ENCODE data around the gene ASCL3. TPM values are rescaled to one million over a fixed set of nuclear protein-coding genes. Genes with fewer than 3 reads are reported as not detected.
A peak's percentile ranks its signal among the peaks of the same experiment; 100 is the strongest.

ASCL3 gene
- total and polyA plus RNA-seq, 2 donors (not counting 1 experiment from before 2014, with no cell fraction given), result not detected

GRCh38 chr11:8934742-8935488, 7.9 kb downstream of the ASCL3 start:
- DNase-seq (ENCODE audit: low read depth in 2 of 2), result peak; percentile 58 to 91
- no peak overlapping the region for H3K9ac ChIP-seq (ENCODE audit: insufficient read depth, low read length)
- H3K27me3 ChIP-seq (ENCODE audit: control insufficient read depth, insufficient read depth, low read length), result no peaks in the 10 kb centered on the region
- peaks cover 7% of the 10 kb centered on the region for H3K4me1 ChIP-seq (ENCODE audit: control insufficient read depth, extremely low read depth, insufficient read depth, low read length)
- no peak overlapping the region for H3K4me3 ChIP-seq (replicated peaks in 1 of 4; ENCODE audit: control extremely low read depth in 1 of 4, insufficient read depth in 1 of 4, low read depth in 3 of 4, low read length in 4 of 4)
- no peaks in the 10 kb centered on the region for H3K36me3 ChIP-seq (ENCODE audit: control insufficient read depth, insufficient read depth, low read length)
- H4K20me1 ChIP-seq (ENCODE audit: control insufficient read depth, extremely low read depth, insufficient read depth, low read length), result no peaks in the 10 kb centered on the region
- no peaks in the 10 kb centered on the region for H3K9me3 ChIP-seq (ENCODE audit: control insufficient read depth, insufficient read depth, low read depth, low read length)
- H3K27ac ChIP-seq (ENCODE audit: insufficient read depth, low read length), result peak overlapping the region; percentile 41
- TF ChIP-seq CTCF (conservative IDR thresholded peaks at IDR 0.05 in 1 of 2, IDR thresholded peaks at IDR 0.05 in 1 of 2; ENCODE audit: low read depth in 1 of 2, low read length in 2 of 2), result no peak
- TF ChIP-seq EZH2 (IDR thresholded peaks at IDR 0.05; ENCODE audit: low read length, missing control alignments), result no peak
- H2AFZ ChIP-seq (ENCODE audit: low read length), result peak overlapping the region; percentile 40
- H3K4me2 ChIP-seq (ENCODE audit: extremely low read depth, insufficient read depth, low read length), result peak overlapping the region; percentile 65
- no peaks in the 10 kb centered on the region for H3K79me2 ChIP-seq (ENCODE audit: control insufficient read depth, insufficient read depth, low read length)

GRCh38 chr11:8933931-8934330, 8.9 kb downstream of the ASCL3 start:
- no peak overlapping the region for H3K4me3 ChIP-seq (replicated peaks in 1 of 4; ENCODE audit: control extremely low read depth in 1 of 4, insufficient read depth in 1 of 4, low read depth in 3 of 4, low read length in 4 of 4)
- H4K20me1 ChIP-seq (ENCODE audit: control insufficient read depth, extremely low read depth, insufficient read depth, low read length), result no peaks in the 10 kb centered on the region
- H3K27me3 ChIP-seq (ENCODE audit: control insufficient read depth, insufficient read depth, low read length), result no peaks in the 10 kb centered on the region
- no peak overlapping the region for H3K27ac ChIP-seq (ENCODE audit: insufficient read depth, low read length)
- H3K36me3 ChIP-seq (ENCODE audit: control insufficient read depth, insufficient read depth, low read length), result no peaks in the 10 kb centered on the region
- TF ChIP-seq CTCF (conservative IDR thresholded peaks at IDR 0.05 in 1 of 2, IDR thresholded peaks at IDR 0.05 in 1 of 2; ENCODE audit: low read depth in 1 of 2, low read length in 2 of 2), result no peak
- H3K79me2 ChIP-seq (ENCODE audit: control insufficient read depth, insufficient read depth, low read length), result no peaks in the 10 kb centered on the region
- no peak for DNase-seq (ENCODE audit: low read depth in 2 of 2)
- no peaks in the 10 kb centered on the region for H3K9me3 ChIP-seq (ENCODE audit: control insufficient read depth, insufficient read depth, low read depth, low read length)
- no peak overlapping the region for H3K4me2 ChIP-seq (ENCODE audit: extremely low read depth, insufficient read depth, low read length)
- no peak overlapping the region for H3K9ac ChIP-seq (ENCODE audit: insufficient read depth, low read length)
- peaks cover 7% of the 10 kb centered on the region for H3K4me1 ChIP-seq (ENCODE audit: control insufficient read depth, extremely low read depth, insufficient read depth, low read length)
- H2AFZ ChIP-seq (ENCODE audit: low read length), result no peak overlapping the region

- Histone ChIP-seq H2AFZ (ENCODE audit: low read length) (no peak within 1 kb of the TSS), H3K36me3 (ENCODE audit: control insufficient read depth, insufficient read depth, low read length) (no peaks in the 10 kb centered on the region), H3K79me2 (ENCODE audit: control insufficient read depth, insufficient read depth, low read length) (no peaks in the 10 kb centered on the region), H3K4me2 (ENCODE audit: extremely low read depth, insufficient read depth, low read length) (no peak within 1 kb of the TSS), H3K9me3 (ENCODE audit: control insufficient read depth, insufficient read depth, low read depth, low read length) (no peaks in the 10 kb centered on the region), H3K4me1 (ENCODE audit: control insufficient read depth, extremely low read depth, insufficient read depth, low read length) (peaks cover 7% of the 10 kb centered on the region), H3K4me3 (replicated peaks in 1 of 4; ENCODE audit: control extremely low read depth in 1 of 4, insufficient read depth in 1 of 4, low read depth in 3 of 4, low read length in 4 of 4) (no peak within 1 kb of the TSS), H3K27me3 (ENCODE audit: control insufficient read depth, insufficient read depth, low read length) (no peaks in the 10 kb centered on the region), H3K9ac (ENCODE audit: insufficient read depth, low read length) (no peak within 1 kb of the TSS), H4K20me1 (ENCODE audit: control insufficient read depth, extremely low read depth, insufficient read depth, low read length) (no peaks in the 10 kb centered on the region), H3K27ac (ENCODE audit: insufficient read depth, low read length) (no peak within 1 kb of the TSS)
- no peak for DNase-seq (ENCODE audit: low read depth in 2 of 2)
- TF ChIP-seq CTCF (conservative IDR thresholded peaks at IDR 0.05 in 1 of 2, IDR thresholded peaks at IDR 0.05 in 1 of 2; ENCODE audit: low read depth in 1 of 2, low read length in 2 of 2) (no peak), EZH2 (IDR thresholded peaks at IDR 0.05; ENCODE audit: low read length, missing control alignments) (no peak)
Measured at GRCh38 chr11:8932564-8933180, 10.1 kb downstream of the ASCL3 start, which contains the start of gene C11orf16. Gene C11orf16 (minus strand): TSS chr11:8932947. CDS start chr11:8932308, 639 bp downstream.

All from fibroblast of lung (primary cell).